Mesenchymal stem cell (in vitro differentiated cells and primary cell): Measurements from ENCODE around the gene TCEANC.
"Not testable (repeated sequence)": the region's sequence is repeated elsewhere in the genome, so short reads cannot be mapped to it uniquely, and the experiment has no call there.

Source experiments
- DNase-seq: peaks from one replicate; pipeline ENCODE4 v3.0.0-alpha.2; 2013
- H2AFZ ChIP-seq: one replicate; pipeline ENCODE4 v1.6.1; 2013; ENCODE audit warnings: low read depth, mild to moderate bottlenecking, control low read depth, inconsistent platforms, low read length, moderate library complexity
- H2AK5ac ChIP-seq: 2 replicates; pipeline ENCODE4 v1.6.1; 2013; ENCODE audit warnings: low read length, moderate library complexity, mild to moderate bottlenecking, inconsistent platforms; ENCODE audit not compliant: severe bottlenecking
- H2BK120ac ChIP-seq: one replicate; pipeline ENCODE4 v1.6.1; 2013; ENCODE audit warnings: low read depth, mild to moderate bottlenecking, inconsistent platforms, low read length, moderate library complexity
- H2BK12ac ChIP-seq, 2 experiments: one replicate each; pipeline ENCODE4 v1.6.1; 2013; ENCODE audit warnings: inconsistent platforms in 2 of 2, low read length in 2 of 2, mild to moderate bottlenecking in 2 of 2, moderate library complexity in 2 of 2, control low read depth in 1 of 2
- H2BK15ac ChIP-seq: one replicate; pipeline ENCODE4 v1.6.1; 2013; ENCODE audit warnings: mild to moderate bottlenecking, low read depth, inconsistent platforms; ENCODE audit not compliant: poor library complexity, severe bottlenecking
- H2BK5ac ChIP-seq: 2 replicates; pipeline ENCODE4 v1.6.1; 2013; ENCODE audit warnings: low read depth, mild to moderate bottlenecking, low read length, control low read depth, inconsistent platforms; ENCODE audit not compliant: poor library complexity, severe bottlenecking
- H3K14ac ChIP-seq, 2 experiments: one replicate each; pipeline ENCODE4 v1.6.1; 2013; ENCODE audit warnings: inconsistent platforms in 2 of 2, low read length in 2 of 2, control low read depth in 1 of 2, mild to moderate bottlenecking in 1 of 2, moderate library complexity in 1 of 2
- H3K18ac ChIP-seq, 2 experiments: one replicate each; pipeline ENCODE4 v1.6.1; 2013; ENCODE audit warnings: inconsistent platforms in 2 of 2, low read length in 2 of 2, control low read depth in 1 of 2, low read depth in 1 of 2, mild to moderate bottlenecking in 1 of 2
- H3K23ac ChIP-seq, 2 experiments: one replicate each; pipeline ENCODE4 v1.6.1; 2013; ENCODE audit warnings: inconsistent platforms in 2 of 2, low read length in 2 of 2, mild to moderate bottlenecking in 2 of 2, moderate library complexity in 2 of 2, control low read depth in 1 of 2
- H3K27ac ChIP-seq: 2 replicates; pipeline ENCODE4 v1.5.1; 2013; ENCODE audit warnings: mild to moderate bottlenecking, moderate library complexity, low read length, control low read depth, inconsistent platforms; ENCODE audit not compliant: poor library complexity, severe bottlenecking
- H3K27me3 ChIP-seq, 2 experiments: 2 replicates each; pipeline versions ENCODE4 v1.6.1 to v1.7.0; 2013; ENCODE audit warnings: low read length in 2 of 2, mild to moderate bottlenecking in 2 of 2, moderate library complexity in 2 of 2, control low read depth in 1 of 2, inconsistent platforms in 1 of 2; ENCODE audit not compliant: control insufficient read depth in 1 of 2, insufficient read depth in 1 of 2
- H3K36me3 ChIP-seq, 2 experiments: 2 replicates each; pipeline versions ENCODE4 v1.6.1 to v1.7.0; 2013; ENCODE audit warnings: low read length in 2 of 2, control low read depth in 1 of 2, inconsistent platforms in 1 of 2, low read depth in 1 of 2, mild to moderate bottlenecking in 1 of 2; ENCODE audit not compliant: insufficient read depth in 2 of 2, control insufficient read depth in 1 of 2
- H3K4ac ChIP-seq, 2 experiments: one replicate each; pipeline ENCODE4 v1.6.1; 2013; ENCODE audit warnings: inconsistent platforms in 2 of 2, low read length in 2 of 2, mild to moderate bottlenecking in 2 of 2, moderate library complexity in 2 of 2, control low read depth in 1 of 2, low read depth in 1 of 2
- H3K4me1 ChIP-seq: 2 replicates; pipeline ENCODE4 v1.6.1; 2013; ENCODE audit warnings: low read depth, low read length, control low read depth; ENCODE audit not compliant: control insufficient read depth, insufficient read depth
- H3K4me2 ChIP-seq: 2 replicates; pipeline ENCODE4 v1.6.1; 2013; ENCODE audit warnings: low read length, mild to moderate bottlenecking, inconsistent platforms; ENCODE audit not compliant: poor library complexity, severe bottlenecking
- H3K4me3 ChIP-seq, 2 experiments: 2 replicates each; pipeline versions ENCODE4 v1.5.1 to v1.7.0; 2013; ENCODE audit warnings: low read length in 2 of 2, mild to moderate bottlenecking in 2 of 2, control low read depth in 1 of 2, low read depth in 1 of 2; ENCODE audit not compliant: insufficient read depth in 1 of 2
- H3K79me1 ChIP-seq: replicated peaks from 2 replicates; pipeline ENCODE4 v1.6.1; 2013; ENCODE audit warnings: mild to moderate bottlenecking, control low read depth, low read length, inconsistent platforms; ENCODE audit not compliant: poor library complexity, severe bottlenecking
- H3K9ac ChIP-seq: 2 replicates; pipeline ENCODE4 v1.7.0; 2013; ENCODE audit warnings: mild to moderate bottlenecking, low read length, moderate library complexity
- H3K9me3 ChIP-seq: 2 replicates; pipeline ENCODE4 v1.7.0; 2013; ENCODE audit warnings: mild to moderate bottlenecking, low read length; ENCODE audit not compliant: control insufficient read depth
- H4K8ac ChIP-seq: one replicate; pipeline ENCODE4 v1.6.1; 2013; ENCODE audit warnings: inconsistent platforms, mild to moderate bottlenecking, low read length, moderate library complexity
- H4K91ac ChIP-seq: one replicate; pipeline ENCODE4 v1.6.1; 2013; ENCODE audit warnings: mild to moderate bottlenecking, low read length, inconsistent platforms
- WGBS: methylation state at CpG from one replicate; pipeline ENCODE4 v1.1.7; 2013; ENCODE audit warnings: mixed read lengths; 5-methylcytosine and 5-hydroxymethylcytosine counted together

Gene TCEANC

DNA sequence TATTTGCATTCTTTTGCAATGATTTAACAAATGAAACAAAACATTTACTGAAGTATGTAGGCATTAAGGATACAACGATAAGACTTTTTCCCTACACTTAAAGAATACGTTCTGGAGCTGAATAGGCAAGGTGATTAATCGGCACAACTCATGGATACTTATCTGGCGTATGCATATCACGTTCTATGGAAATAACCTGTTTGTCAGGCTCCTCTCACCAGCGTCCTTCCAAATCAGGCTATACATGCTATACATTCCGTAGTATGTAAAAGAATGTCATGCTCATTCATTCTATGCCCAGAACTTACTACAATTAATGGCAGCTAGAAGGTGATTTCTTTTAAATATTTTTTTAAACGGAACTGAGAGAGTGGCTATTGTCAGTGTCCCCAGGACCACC is 25.6 kb upstream of the TCEANC start:
- peaks cover 0 to 43% of the 10 kb centered on the region in 2 experiments for H3K27me3 ChIP-seq
- H2BK12ac ChIP-seq = no peak overlapping the region
- no peak overlapping the region for H2AK5ac ChIP-seq
- no peaks in the 10 kb centered on the region for H3K79me1 ChIP-seq
- no peak overlapping the region for H3K23ac ChIP-seq
- no peak overlapping the region for H4K91ac ChIP-seq
- H3K4me1 ChIP-seq = no peaks in the 10 kb centered on the region
- H3K18ac ChIP-seq = no peak overlapping the region
- no peak overlapping the region for H2AFZ ChIP-seq
- no peak overlapping the region for H3K4ac ChIP-seq
- DNase-seq = no peak
- 97% methylated on average over 6 of the region's 8 CpGs for WGBS
- H3K9ac ChIP-seq = no peak overlapping the region
- no peak overlapping the region for H3K4me2 ChIP-seq
- H3K9me3 ChIP-seq = peaks cover 13% of the 10 kb centered on the region
- H4K8ac ChIP-seq = no peak overlapping the region
- H3K4me3 ChIP-seq = no peak overlapping the region
- no peak overlapping the region for H2BK120ac ChIP-seq
- no peak overlapping the region for H2BK15ac ChIP-seq
- no peak overlapping the region for H3K27ac ChIP-seq
- H3K14ac ChIP-seq = no peak overlapping the region
- H3K36me3 ChIP-seq = no peaks in the 10 kb centered on the region
- no peak overlapping the region for H2BK5ac ChIP-seq

DNA sequence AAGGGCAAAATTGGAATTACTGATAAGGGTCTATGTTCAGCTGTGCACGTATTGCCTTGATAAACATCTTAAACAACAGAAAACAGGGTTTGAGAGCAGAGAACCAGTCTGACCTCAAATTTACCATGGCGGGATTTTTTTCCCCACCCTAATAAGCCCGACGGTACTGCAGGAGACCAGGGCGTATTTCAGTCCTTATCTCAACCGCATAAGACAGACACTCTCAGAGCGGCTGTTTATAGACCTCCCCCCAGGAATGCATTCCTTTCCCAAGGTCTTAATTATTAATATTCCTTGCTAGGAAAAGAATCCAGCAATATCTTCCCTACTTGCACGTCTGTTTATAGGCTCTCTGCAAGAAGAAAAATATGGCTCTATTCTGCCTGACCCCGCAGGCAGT is 15.7 kb upstream of the TCEANC start:
- H3K9ac ChIP-seq, H4K8ac ChIP-seq, H3K4ac ChIP-seq, H3K4me3 ChIP-seq, H2BK12ac ChIP-seq, DNase-seq, H3K79me1 ChIP-seq, H2AK5ac ChIP-seq, H3K27ac ChIP-seq, H2BK120ac ChIP-seq, H4K91ac ChIP-seq, H3K4me1 ChIP-seq, H2BK15ac ChIP-seq, H3K18ac ChIP-seq, H2BK5ac ChIP-seq, H2AFZ ChIP-seq, H3K36me3 ChIP-seq, H3K4me2 ChIP-seq, H3K23ac ChIP-seq, H3K14ac ChIP-seq: not testable (repeated sequence)
- 93% methylated on average over 8 of the region's 9 CpGs for WGBS
- Histone ChIP-seq H3K9me3 (peaks cover 33% of the 10 kb centered on the region), H3K27me3 (peaks cover 0 to 41% of the 10 kb centered on the region in 2 experiments)

DNA sequence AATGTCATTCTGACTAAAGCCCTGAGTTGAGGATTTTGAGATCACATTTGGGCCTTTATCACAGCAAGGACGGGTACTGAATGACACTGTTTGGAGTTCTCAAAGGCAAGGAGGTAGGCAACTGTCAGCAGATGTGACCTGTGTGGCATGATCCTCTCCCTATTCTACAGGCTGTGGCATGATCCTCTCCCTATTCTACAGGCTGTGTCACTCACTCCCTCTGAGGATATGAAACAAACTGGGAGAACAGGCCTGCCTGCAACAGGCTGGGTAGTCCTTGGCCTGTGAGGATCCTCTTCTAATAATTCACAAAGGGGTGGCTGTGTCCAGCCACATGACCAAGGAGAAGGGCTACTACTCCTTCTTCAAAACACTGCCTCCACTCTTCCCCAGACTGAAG is 14.9 kb upstream of the TCEANC start:
- H3K4me1 ChIP-seq = no peaks in the 10 kb centered on the region

GRCh38 chrX:13638826-13639225 is 14.1 kb upstream of the TCEANC start:
- Histone ChIP-seq H3K36me3 (no peaks in the 10 kb centered on the region), H3K4me3 (no peak overlapping the region), H2AK5ac (no peak overlapping the region), H2BK120ac (no peak overlapping the region), H3K27ac (no peak overlapping the region), H2BK5ac (no peak overlapping the region), H4K8ac (no peak overlapping the region), H2BK15ac (no peak overlapping the region), H2BK12ac (no peak overlapping the region), H3K4me1 (no peaks in the 10 kb centered on the region), H3K18ac (no peak overlapping the region), H3K9me3 (peaks cover 33% of the 10 kb centered on the region), H3K4me2 (no peak overlapping the region), H3K79me1 (no peaks in the 10 kb centered on the region), H4K91ac (no peak overlapping the region), H3K4ac (no peak overlapping the region), H3K9ac (no peak overlapping the region), H3K23ac (no peak overlapping the region), H2AFZ (no peak overlapping the region), H3K27me3 (peaks cover 0 to 45% of the 10 kb centered on the region in 2 experiments), H3K14ac (no peak overlapping the region)
- DNase-seq = no peak
- WGBS = 30% methylated on average over 2 of the region's 3 CpGs

More for the DNA sequence above, 14.9 kb upstream of the TCEANC start:
- no peak overlapping the region for H2AK5ac ChIP-seq
- no peak overlapping the region for H3K9ac ChIP-seq
- no peak overlapping the region for H3K4me2 ChIP-seq
- no peak overlapping the region for H2BK12ac ChIP-seq
- WGBS = 89% methylated on average over 1 of the region's 1 CpG
- H3K79me1 ChIP-seq = no peaks in the 10 kb centered on the region
- no peak overlapping the region for H3K23ac ChIP-seq
- H4K8ac ChIP-seq = no peak overlapping the region
- no peak overlapping the region for H2BK120ac ChIP-seq
- no peak overlapping the region for H3K4me3 ChIP-seq
- peaks cover 0 to 44% of the 10 kb centered on the region in 2 experiments for H3K27me3 ChIP-seq
- H3K18ac ChIP-seq = no peak overlapping the region
- H3K4ac ChIP-seq = no peak overlapping the region
- no peak overlapping the region for H2BK5ac ChIP-seq
- H4K91ac ChIP-seq = no peak overlapping the region
- DNase-seq = no peak
- H3K9me3 ChIP-seq = peaks cover 33% of the 10 kb centered on the region
- no peaks in the 10 kb centered on the region for H3K36me3 ChIP-seq
- no peak overlapping the region for H2AFZ ChIP-seq
- H3K27ac ChIP-seq = no peak overlapping the region
- H2BK15ac ChIP-seq = no peak overlapping the region
- H3K14ac ChIP-seq = no peak overlapping the region
